Measurements from ENCODE around the gene DKK1. TPM values are rescaled to one million over a fixed set of nuclear protein-coding genes. Genes with fewer than 3 reads are reported as not detected.

Gene DKK1
- total RNA-seq, 2 donors from 2014 or later = 12.0 to 28.9 TPM

DNA sequence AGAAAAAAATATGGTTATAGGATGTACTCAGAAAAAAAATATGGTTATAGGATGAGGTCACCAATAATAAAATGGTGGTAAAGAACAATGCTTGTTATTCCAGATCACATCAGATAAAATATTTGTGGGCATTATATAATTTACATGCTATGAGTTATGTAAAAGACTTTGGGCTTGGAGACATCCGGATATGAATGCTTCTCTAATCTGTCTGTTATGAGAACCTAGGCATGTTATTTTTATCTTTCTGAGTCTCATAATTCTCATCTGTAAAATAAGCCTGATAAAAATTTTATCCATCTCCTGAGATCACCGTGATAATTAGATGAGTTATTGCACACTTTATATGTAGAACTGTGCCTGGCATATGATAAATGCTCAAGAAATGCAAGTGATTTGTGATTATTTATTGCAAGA, 37.8 kb downstream of the DKK1 start:
- H3K4me1 ChIP-seq (ENCODE audit: control insufficient read depth, insufficient read depth, low read length) = no peaks in the 10 kb centered on the region
- H3K4me1 Mint-ChIP-seq = peaks cover 30% of the 10 kb centered on the region
- peaks cover 2% of the 10 kb centered on the region for H3K27me3 Mint-ChIP-seq (ENCODE audit: insufficient read depth)
- TF ChIP-seq, protein P1, sequence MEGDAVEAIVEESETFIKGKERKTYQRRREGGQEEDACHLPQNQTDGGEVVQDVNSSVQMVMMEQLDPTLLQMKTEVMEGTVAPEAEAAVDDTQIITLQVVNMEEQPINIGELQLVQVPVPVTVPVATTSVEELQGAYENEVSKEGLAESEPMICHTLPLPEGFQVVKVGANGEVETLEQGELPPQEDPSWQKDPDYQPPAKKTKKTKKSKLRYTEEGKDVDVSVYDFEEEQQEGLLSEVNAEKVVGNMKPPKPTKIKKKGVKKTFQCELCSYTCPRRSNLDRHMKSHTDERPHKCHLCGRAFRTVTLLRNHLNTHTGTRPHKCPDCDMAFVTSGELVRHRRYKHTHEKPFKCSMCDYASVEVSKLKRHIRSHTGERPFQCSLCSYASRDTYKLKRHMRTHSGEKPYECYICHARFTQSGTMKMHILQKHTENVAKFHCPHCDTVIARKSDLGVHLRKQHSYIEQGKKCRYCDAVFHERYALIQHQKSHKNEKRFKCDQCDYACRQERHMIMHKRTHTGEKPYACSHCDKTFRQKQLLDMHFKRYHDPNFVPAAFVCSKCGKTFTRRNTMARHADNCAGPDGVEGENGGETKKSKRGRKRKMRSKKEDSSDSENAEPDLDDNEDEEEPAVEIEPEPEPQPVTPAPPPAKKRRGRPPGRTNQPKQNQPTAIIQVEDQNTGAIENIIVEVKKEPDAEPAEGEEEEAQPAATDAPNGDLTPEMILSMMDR (conservative IDR thresholded peaks at IDR 0.05) = no peak
- no peaks in the 10 kb centered on the region for H3K27me3 ChIP-seq (ENCODE audit: control insufficient read depth, insufficient read depth, low read length, poor library complexity, severe bottlenecking)
- no peak overlapping the region for H3K27ac ChIP-seq (ENCODE audit: low read depth, low read length)
- no peaks in the 10 kb centered on the region for H3K36me3 ChIP-seq (ENCODE audit: control insufficient read depth, insufficient read depth, low read length)
- H3K4me3 Mint-ChIP-seq = no peak overlapping the region
- H3K36me3 Mint-ChIP-seq (ENCODE audit: low read depth) = no peaks in the 10 kb centered on the region
- no peak overlapping the region for H3K4me3 ChIP-seq (ENCODE audit: low read length)
- H3K27ac Mint-ChIP-seq = no peak overlapping the region
- DNase-seq = no peak
- no peaks in the 10 kb centered on the region for H3K9me3 Mint-ChIP-seq
- 83 to 87% methylated on average over 1 to 2 of the region's 2 CpGs for WGBS, 2 experiments (ENCODE audit: insufficient coverage in 1 of 2, insufficient read length in 1 of 2)
- H3K9ac ChIP-seq (ENCODE audit: extremely low read depth, low read length, poor library complexity, severe bottlenecking) = no peak overlapping the region
- H3K9me3 ChIP-seq (ENCODE audit: control insufficient read depth, low read length) = peaks cover 14% of the 10 kb centered on the region

DNA sequence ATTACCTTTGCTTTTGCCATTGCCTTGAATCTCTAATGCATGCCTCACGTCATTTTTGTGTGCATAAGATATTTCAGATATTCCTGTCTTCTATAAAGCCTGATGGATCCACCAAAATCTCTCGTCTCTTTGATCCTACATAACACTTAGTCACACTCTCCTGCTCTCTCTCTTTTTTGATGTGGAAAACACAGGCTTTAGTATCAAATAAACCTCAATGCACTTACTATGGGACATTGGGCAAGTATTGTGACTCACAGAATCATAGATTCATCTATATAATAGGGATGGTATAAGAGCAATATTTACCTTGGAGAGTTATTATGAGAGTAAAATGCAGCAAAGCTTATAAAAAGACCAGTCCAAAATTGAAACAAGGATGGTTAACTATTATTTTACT, 39.1 kb downstream of the DKK1 start:
- peaks cover 3% of the 10 kb centered on the region for H3K4me1 ChIP-seq (ENCODE audit: control insufficient read depth, insufficient read depth, low read length)
- H3K27me3 Mint-ChIP-seq (ENCODE audit: insufficient read depth) = peaks cover 2% of the 10 kb centered on the region
- no peak overlapping the region for H3K27ac ChIP-seq (ENCODE audit: low read depth, low read length)
- no peak overlapping the region for H3K9ac ChIP-seq (ENCODE audit: extremely low read depth, low read length, poor library complexity, severe bottlenecking)
- no peak overlapping the region for H3K27ac Mint-ChIP-seq
- H3K4me3 Mint-ChIP-seq = no peak overlapping the region
- peaks cover 4% of the 10 kb centered on the region for H3K9me3 ChIP-seq (ENCODE audit: control insufficient read depth, low read length)
- H3K27me3 ChIP-seq (ENCODE audit: control insufficient read depth, insufficient read depth, low read length, poor library complexity, severe bottlenecking) = no peaks in the 10 kb centered on the region
- H3K36me3 ChIP-seq (ENCODE audit: control insufficient read depth, insufficient read depth, low read length) = no peaks in the 10 kb centered on the region
- TF ChIP-seq, protein P1 (conservative IDR thresholded peaks at IDR 0.05) = no peak
- peaks cover 38% of the 10 kb centered on the region for H3K4me1 Mint-ChIP-seq
- WGBS, 2 experiments (ENCODE audit: insufficient coverage in 1 of 2, insufficient read length in 1 of 2) = 93 to 100% methylated on average over 2 of the region's 2 CpGs
- no peaks in the 10 kb centered on the region for H3K9me3 Mint-ChIP-seq
- DNase-seq = no peak
- H3K36me3 Mint-ChIP-seq (ENCODE audit: low read depth) = no peaks in the 10 kb centered on the region
- no peak overlapping the region for H3K4me3 ChIP-seq (ENCODE audit: low read length)

DNA sequence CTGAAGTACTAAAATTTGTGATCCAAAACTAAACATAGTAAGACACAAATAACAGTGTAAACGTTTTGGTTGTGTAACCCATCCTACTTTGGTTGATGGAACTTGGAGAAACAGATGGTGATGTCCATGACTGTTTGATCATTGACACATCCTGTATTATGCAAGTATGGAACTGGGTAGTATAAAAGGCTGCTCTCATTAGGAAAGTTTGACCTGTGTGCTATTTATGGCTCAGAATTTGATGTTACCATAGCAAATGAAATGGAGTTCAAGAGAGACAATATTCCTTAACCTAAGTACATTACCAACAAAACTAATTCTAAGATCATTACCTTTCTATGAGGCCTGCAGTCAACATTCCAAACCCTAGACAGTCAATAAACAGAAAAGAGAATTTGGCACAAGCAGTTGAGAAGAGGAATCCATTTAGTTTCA, 39.9 kb downstream of the DKK1 start:
- H3K27ac ChIP-seq (ENCODE audit: low read depth, low read length) = no peak overlapping the region
- peaks cover 3% of the 10 kb centered on the region for H3K4me1 ChIP-seq (ENCODE audit: control insufficient read depth, insufficient read depth, low read length)
- TF ChIP-seq, protein P1 (conservative IDR thresholded peaks at IDR 0.05) = no peak
- no peaks in the 10 kb centered on the region for H3K27me3 ChIP-seq (ENCODE audit: control insufficient read depth, insufficient read depth, low read length, poor library complexity, severe bottlenecking)
- no peaks in the 10 kb centered on the region for H3K9me3 ChIP-seq (ENCODE audit: control insufficient read depth, low read length)
- WGBS, 2 experiments (ENCODE audit: insufficient coverage in 1 of 2, insufficient read length in 1 of 2) = 57 to 81% methylated on average over 1 of the region's 1 CpG
- Mint-ChIP-seq H3K27me3 (ENCODE audit: insufficient read depth) (peaks cover 2% of the 10 kb centered on the region), H3K36me3 (ENCODE audit: low read depth) (no peaks in the 10 kb centered on the region), H3K9me3 (no peaks in the 10 kb centered on the region), H3K27ac (no peak overlapping the region), H3K4me1 (peaks cover 43% of the 10 kb centered on the region), H3K4me3 (no peak overlapping the region)
- no peak for DNase-seq
- no peaks in the 10 kb centered on the region for H3K36me3 ChIP-seq (ENCODE audit: control insufficient read depth, insufficient read depth, low read length)
- H3K9ac ChIP-seq (ENCODE audit: extremely low read depth, low read length, poor library complexity, severe bottlenecking) = no peak overlapping the region
- H3K4me3 ChIP-seq (ENCODE audit: low read length) = no peak overlapping the region
